Stimulated activated CD4-positive, alpha-beta T cell treated with anti-CD3 and anti-CD28 coated beads, Interleukin-15, amount 100 ng/mL, for 1 hour (primary cell): ENCODE measurements around the gene HDAC4.
"Not testable (repeated sequence)": the region's sequence is repeated elsewhere in the genome, so short reads cannot be mapped to it uniquely, and the experiment has no call there.

ENCODE experiments used
- DNase-seq, 2 donors: peaks; one replicate each; pipeline ENCODE4 v3.0.0-alpha.2; 2020; ENCODE audit warnings: low read depth in 1 of 2, low spot score in 1 of 2

HDAC4 gene

DNA sequence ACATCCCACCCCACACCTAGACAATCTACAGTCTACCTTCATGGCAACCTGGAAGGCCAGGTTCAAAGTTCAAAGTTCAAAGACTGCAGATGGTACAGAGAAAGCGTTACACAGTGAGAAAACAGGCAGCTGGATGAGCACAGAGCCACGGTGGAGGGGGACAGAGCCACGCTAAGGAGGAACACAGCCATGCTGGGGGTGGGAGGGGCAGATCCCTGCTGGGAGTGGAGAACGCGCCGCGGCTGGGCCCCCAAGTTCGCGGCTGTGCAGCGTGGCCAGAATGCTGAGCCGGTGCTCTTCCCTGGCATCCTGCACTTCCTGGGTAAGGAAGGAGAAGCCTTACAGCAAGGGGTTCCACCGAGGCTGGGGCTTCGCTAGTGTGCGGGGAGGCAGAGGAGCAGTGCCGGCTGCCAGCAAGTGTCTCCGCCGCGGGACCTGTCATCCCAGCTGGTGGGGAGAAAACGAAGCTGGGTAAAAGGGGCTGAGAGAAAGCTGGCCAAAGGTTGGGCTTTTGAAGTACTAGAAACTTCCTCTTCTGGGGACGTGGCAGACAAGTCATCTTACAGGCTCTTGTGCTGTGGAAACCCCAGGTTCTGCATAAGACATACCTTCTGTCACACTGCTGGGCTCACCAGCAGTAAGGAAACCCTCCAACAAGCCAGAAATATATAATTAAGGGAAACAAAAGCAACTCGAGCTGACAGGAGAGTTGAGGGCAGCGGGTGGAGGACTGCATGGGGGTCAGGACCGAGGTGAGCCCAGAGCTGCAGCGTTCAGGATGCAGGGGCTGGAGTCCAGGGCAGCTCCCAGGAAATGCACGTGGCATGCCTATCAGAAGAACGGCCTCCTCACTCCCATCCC, 115.5 kb downstream of the HDAC4 start:
- no peak for DNase-seq

DNA sequence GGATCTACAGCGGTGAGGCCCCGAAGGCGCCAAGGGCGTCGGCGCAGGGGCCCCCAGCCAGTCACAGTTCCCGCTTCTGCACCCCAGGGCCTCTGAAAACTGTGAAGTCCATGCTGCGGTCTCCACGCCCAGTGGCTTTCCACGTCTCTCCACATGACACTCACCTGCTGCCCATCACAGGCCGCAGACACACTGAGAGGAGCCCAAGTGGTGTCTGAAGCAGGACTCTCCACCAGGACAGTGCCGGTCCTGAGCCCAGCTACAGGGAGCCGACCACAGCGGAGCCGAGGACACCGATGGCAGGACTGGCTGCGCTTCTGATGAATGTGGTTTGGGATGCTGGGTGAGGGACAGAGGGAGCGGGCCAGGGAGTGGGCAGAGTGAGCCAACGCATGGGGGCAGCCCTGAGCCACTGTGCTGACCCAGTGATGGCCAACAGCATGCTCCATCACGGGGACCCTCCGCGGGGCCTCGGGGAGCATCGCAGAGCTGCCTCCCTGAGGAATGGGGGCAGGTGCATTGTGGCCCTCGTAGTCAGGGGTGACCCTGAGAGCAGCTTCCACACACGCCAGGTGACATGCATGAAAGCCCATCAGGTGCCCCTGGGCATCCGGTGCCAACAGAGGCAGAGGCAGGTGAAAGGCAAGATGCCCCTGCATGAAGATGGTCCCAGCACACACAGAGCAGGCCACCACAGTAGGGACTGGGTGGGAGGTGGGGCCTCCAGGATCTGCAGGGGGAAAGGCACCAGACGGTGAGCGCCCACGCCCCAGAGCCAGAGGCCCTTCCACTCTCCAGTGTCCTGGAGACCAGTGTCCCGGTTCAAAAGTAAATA, 116.6 kb downstream of the HDAC4 start:
- no peak for DNase-seq

DNA sequence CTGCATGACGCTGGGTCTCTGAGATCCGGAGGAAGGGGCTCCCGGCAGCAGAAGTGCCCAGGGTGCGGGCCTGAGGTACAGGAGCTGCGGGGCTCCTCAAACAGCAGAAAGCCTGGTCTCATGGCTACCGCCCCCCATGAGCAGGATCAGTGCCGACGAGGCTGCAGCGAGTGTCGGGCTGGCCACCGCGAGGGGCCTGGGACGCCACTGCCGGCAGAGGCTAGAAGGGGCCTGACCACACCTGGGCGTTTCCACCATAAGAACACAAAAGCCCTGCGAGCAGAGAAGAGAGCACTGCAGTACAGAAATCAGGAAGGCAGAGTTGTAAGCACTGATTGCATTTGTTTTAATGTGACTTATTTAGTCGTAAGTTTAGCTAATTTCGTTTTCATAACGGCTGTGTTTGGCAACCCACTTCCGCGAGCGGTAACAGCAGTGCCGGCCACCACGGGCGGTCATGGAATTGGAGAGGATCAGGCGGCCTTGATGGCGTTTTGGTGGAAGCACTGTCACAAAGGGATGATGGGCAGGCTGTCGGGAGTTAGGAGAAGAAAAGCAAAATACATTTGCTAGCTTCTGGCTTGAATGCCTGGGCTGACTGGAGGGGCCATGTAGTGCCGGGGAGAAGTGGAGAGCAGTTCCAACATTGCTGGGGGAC, 117.4 kb downstream of the HDAC4 start:
- DNase-seq: no peak

DNA sequence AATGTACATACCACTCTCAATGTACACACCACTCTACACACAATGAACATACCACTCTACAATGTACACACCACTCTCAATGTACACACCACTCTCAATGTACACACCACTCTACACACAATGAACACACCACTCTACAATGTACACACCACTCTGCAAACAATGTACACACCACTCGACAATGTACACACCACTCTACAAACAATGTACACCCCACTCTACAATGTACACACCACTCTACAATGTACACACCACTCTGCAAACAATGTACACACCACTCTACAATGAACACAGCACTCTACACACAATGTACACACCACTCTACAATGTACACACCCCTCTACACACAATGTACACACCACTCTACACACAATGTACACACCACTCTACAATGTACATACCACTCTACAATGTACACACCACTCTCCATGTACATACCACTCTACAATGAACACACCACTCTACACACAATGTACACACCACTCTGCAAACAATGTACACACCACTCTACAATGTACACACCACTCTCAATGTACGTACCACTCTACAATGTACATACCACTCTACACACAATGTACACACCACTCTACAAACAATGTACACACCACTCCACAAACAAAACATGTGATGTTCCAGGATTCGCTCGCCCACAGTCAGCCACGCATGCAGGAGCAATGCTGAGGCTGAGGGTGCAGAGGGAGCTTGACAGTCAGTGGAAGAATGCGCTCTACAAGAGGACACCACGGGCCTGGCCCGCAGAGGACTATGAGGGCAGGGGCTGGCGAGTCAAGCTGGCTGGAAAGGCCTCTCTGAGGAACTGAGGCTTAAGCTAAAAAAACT, 118.2 kb downstream of the HDAC4 start:
- no peak for DNase-seq

DNA sequence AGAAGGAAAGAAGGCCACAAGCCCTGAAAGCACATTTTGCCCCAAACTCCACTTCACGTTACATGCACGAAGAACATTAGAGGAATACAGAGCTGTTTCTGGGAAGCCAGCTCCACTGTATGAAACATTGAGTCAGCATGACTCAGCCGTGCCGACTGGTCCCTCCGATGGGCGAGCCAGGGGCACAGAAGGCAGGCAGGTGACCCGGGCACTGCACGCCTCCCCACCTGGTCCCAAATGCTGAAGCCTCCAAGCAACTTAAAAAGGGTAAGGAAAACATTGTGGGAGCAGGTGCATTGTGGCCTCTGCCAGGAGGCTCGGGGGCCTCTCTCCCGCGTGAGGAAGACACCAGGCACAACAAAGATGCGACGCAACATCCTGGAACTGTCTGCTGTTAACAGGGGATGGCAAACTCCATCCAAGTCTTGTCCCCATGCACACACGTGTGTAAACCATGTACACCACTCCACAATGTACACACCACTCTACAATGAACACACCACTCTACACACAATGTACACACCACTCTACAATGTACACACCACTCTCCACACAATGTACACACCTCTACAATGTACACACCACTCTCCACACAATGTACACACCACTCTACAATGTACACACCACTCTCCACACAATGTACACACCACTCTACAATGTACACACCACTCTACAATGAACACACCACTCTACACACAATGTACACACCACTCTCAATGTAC, 120.4 kb downstream of the HDAC4 start:
- not testable (repeated sequence) for DNase-seq

DNA sequence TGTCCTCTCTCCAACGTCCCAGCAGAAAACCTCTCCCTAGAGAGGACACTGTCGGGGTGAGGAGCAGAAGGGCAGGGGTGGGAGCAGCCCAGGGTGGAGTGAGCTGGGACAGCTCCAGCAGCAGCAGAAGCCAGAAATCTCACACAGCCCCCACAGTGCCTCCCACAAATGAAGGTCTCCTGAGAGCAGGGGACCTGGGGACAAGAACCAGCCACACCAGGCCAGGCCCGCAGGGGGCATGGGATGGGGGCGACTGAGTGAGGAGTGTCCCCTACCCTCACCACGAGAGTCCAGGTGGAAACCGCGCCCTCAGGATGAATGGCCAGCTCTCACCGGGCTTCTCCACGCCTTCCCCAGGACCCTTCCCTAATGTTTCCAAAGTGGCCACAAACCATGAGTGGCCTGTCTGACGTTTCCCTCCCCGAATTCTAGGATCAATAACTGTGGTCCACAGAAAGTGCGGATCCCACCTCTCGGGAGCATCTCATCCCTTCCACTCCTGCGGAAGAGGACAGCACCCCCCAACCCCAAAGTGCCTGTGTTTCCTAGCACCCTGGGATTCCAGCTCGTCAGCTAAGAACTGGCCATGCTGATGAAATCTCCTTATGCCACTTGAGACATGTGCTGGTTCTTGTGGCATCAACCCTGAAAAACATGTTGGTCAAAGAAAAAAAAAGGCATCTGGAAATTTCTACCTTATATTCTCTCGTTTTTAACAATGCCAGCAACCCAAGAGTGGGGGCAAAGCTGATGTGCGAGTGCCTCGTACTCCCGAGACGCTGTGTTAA, 121.1 kb downstream of the HDAC4 start:
- no peak for DNase-seq

DNA sequence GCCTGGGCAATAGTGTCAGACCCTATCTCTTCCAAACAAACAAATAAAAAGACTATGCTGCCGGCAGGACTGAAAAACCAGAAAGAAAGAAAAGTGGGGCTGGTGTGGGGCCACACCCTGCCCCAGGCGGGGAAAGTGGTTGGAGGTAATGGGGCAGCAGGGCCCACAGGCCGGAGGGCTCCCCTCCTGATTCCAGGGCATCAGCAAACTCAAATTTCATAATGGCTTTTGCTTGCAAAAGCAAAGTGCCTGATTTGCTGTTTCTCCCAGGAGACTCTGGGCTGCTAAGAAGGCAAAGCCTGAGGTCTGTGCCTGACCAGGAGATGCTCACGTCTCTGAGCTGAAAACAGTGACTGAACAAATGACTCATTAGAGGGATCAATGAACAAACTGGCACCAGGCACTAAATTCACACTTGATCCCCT, 121.9 kb downstream of the HDAC4 start:
- no peak for DNase-seq

DNA sequence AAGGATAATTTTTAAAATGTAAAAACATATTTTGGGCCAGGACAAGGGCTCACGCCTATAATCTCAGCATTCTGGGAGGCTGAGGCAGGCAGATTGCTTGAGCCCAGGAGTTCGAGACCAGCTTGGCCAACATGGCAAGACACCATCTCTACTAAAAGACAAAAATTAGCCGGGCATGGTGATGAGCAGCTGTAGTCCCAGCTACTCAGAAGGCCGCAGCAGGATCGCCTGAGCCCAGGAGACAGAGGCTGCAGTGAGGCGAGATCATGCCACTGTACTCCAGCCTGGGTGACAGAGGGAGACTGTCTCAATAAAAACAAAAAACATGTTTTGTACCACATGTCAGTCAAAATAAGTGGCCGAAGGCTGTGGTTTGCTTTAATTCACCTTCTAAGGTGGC, 122.5 kb downstream of the HDAC4 start:
- no peak for DNase-seq

DNA sequence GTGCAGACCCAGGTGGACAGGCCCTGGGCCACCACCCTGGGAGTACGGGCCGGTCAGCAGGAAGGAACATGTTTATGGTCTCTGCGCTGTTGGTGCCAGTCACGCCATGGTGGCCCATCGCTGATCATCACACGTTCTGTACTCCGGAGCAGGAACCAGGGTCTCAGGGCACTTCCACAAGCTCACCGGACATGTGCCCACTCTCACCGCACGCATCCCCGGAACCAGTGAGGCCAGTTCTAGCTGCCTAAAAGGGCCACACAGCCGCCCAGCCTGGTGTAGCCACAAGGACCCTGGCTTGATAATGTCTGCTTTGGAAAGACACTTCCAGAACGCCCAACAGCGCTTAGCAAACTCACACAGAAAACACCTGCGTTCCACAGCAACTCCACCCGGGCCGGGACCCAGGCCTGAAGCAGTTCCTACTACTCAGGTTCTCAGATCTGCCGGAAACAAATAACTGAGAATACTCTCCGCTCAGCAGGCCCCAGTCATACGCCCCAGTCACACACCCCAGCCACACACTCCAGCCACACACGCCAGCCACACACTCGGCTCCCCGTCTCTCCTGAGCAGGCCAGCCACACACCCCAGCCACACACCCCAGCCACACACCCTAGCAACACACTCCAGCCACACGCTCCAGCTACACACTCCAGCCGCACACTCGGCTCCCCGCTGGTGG, 123.3 kb downstream of the HDAC4 start:
- no peak for DNase-seq

DNA sequence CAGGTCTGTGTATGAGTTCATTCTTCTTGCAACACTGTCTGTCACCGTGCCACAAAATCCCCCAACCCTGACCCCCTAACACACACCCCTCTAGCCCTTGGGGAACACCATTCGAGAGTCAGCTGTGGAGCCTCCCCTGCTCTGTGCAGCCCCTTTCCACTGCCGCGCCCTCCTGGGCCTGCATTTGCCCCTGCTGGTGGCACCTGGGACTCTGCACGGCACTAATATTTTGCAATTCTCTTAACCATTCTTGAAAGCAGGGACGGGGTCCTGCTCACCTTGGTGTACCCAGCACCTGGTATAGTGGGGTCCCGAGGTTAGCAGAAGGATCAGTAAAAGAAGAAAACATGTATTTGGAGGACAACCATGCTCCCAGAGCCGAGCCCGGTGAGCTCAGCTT, 124.0 kb downstream of the HDAC4 start:
- DNase-seq: no peak

DNA sequence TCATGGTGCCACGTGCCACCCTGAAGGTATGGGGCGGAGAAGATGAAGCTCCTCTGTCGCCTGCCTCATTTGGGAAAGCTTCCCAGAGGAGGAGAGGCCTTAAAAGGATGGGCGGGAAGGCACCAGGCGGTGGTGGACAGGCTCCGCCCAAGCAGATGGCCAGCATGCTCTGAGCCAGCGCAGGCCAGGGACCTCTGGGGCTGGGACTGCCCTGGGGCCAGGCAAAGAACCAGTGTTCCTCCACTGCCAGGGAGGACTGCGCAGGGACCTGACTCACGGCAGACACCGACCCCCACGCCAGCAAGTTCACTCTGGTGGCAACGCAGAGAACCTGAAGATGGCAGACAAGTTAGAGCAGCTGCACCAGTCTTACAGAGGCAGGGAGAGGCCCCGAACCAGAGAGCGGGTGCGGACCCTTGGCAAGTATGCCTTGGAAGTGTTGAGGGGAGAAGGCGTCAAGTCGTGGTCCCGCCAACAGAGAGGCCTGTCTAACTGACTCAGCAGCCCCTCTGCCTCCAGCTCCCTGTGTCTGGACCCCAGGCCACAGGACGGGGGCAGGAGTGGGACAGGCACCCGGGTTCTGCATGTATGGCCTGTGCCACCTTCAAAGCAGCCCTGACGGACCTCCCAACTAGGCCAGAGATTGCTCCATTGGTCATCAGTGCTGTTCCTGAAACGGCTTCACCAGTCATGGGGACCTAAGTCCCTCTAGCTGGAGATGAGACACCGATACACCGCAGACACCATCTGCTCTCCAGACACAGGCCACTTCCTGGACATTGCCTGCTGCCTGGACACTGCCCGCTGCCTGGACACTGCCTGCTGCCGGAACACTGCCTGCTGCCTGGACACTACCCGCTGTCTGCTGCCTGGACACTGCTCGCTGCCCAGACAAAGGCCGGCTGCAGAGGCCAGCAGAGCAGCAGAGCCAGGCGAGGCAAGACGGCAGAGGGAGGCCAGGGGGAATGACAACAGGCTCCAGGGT, 124.7 kb downstream of the HDAC4 start:
- DNase-seq: no peak

DNA sequence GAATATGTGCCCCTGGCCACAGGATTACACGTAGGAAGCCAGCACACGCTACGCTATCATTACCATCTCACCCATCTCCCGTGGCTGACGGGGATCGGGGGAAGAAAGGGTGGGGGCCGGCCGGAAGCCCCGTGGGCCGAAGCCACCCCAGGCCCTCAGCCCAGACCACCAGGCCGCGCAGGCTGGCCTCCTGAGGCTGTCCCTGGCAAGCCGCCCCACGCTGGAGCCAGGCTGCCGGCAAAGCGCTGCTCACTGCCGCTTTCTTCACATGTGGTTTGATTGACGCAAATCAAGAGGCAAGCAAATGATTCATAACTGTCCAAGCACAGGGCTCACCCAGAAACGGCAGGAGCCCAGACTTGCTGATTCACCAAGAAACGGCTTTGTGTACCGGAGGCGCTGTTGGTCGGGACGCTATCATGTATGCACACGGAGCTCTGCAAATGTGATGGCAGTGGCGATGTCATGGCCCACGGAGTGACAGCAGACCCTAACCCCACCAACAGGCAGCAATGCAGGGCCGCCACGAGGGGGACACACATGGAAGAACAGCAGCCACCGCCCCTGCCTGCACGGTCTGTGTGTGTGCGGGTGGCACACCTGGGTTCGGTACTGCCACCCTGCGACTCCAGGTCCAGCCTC, 125.7 kb downstream of the HDAC4 start:
- DNase-seq: peak; percentile 56 to 57

DNA sequence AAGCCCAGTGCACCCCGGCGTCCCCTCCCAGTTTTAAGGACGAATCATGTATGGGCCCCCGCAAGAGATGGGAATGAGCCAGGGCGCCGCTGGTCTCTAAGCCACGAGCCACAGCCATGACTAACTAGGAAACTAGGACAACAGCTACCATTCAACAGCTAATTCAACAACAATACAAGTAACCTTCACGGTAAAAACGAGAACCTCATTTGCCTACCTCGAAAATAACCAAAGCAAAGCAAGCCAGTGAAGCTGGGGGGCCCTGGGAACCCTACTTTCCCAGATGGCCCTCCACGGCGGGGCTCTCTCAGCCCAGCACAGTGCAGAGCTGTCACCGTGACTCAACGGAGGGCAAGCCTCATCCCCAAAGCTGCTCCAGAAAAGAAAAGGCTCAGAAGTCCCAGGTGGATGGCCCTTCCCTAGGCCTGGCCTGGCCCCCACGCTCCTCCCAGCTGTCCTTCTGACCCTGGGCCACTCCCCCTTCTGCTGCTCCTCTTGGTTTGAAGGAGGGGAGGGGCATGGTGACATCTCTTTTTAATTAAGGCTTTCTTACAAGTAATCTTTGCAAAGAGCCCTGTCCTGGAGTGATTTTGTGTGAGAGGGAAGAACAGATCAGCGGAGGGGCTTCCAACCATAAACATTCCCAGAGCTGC, 126.3 kb downstream of the HDAC4 start:
- DNase-seq: no peak

DNA sequence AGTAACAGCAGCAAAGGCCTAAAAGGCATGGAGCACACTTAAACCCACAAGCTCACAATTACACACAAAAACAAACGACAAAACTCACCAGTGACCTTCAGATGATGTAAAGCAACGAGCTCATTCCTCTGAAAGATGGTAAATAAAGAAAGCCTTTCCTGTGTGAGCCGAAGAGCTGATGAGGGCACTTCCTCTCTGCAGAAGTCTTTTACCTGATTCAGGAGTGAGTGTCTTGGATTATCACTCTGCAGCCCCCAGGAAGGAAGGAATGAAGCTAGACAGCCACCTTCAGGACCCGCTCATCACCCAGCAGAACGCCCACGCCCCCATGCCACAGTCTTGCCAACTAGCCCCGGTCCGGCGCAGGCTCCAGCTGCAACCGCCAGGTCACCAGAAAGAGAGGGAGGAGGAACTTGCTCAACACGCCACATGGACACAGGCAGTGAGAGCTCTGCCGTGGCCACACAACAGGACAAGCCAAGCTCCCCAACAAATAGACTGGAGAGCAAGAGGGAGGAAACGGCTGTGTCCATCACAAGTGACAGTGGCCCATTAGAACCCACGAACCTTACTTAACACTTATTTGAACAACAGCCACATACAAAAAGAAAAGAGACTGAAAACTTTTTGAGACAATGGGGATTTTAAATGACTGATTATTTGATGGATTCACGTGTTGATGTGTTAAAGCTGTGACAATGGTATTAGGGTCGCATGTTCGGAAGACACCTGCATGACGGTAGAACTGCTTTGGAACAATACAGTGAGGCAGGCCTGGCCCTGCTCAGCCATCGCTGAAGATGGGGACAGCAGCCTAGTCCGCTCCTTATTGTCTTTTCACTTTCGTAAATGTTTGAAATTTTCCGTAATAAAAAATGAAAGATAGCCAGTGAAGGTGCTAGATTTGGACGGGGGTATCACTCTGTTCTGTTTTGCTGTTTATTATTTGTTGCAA, 127.3 kb downstream of the HDAC4 start:
- DNase-seq: no peak

DNA sequence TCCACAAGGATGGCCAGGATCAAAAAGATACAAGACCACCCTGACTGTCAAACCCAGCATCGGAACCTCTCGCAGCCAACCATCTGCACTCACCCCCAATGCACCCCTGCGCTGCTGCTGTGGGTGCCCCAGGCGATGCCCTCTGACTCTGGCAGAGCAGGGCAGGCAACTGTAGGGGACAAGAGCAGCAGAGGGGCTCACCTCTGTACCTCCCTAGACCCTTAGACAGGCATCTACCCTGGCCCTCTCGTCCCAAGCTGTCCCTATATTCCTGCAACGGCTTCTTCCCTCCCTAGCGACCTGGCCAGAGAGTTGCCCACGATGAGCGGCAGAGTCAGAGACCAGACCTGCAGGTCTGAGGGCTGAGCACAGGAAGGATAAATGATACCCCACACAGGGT, 128.2 kb downstream of the HDAC4 start:
- no peak for DNase-seq

DNA sequence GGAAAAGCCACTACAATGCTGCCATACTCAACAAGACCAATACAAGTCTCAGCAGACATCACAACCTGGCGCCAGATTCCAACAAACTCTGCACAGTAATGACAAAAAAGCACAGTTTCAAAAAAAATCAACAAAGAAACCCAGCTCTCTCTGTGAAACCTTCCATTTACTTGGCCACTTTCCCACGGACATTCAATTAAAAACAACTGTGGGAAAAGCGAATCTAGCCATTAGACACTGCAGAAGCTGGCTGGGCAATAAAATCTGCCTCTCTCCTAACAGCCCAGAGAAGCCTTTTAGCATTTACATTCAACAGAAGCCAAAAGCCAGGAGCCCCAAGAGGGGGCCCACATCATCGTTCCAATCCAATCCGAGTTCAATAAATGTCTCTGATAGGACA, 128.9 kb downstream of the HDAC4 start:
- no peak for DNase-seq
